HCT116 (cell line): ENCODE data around the gene KIAA0319L. TPM values are rescaled to one million over a fixed set of nuclear protein-coding genes. Genes with fewer than 3 reads are reported as not detected.

Experiments
- ATAC-seq: fragments of 200-7000 bp; cut with Tn5 transposase; 2 replicates; pipeline ENCODE4 v1.9.1; 2020; ENCODE audit warnings: mild to moderate bottlenecking, moderate library complexity
- BruUV-seq: library from RNA; stranded (reverse); fragments of 400-500 nt; replicated peaks from 2 replicates; lab custom pipeline; 2021; lab: Mats Ljungman, UMichigan
- CTCF ChIA-PET: fragments of 300-600 bp; sonication (Branson Sonifier 250); formaldehyde crosslinking; loops from one replicate; lab custom pipeline; 2021; ENCODE audit warnings: antibody characterized with exemption; lab: Charles Lee
- POLR2A ChIA-PET: fragments of 300-600, 350-600 bp; sonication (Branson Sonifier 250); formaldehyde crosslinking; loops from one replicate; lab custom pipeline; 2021; ENCODE audit warnings: antibody characterized with exemption; lab: Charles Lee
- RAD21 ChIA-PET, 2 experiments: fragments of 300-600 bp; sonication (Branson Sonifier 250); formaldehyde crosslinking; loops; one replicate each; lab custom pipeline; 2023; ENCODE audit warnings: low total read pairs in 2 of 2; ENCODE audit not compliant: uncharacterized antibody in 2 of 2, unreplicated experiment in 2 of 2, low non-redundant PET in 1 of 2; lab: Charles Lee
- DNase-seq: peaks from one replicate; pipeline ENCODE4 v3.0.0-alpha.2; 2010; ENCODE audit warnings: low read depth, low spot score
- H2AFZ ChIP-seq: fragments of 200-600 bp; shearing (Covaris generic), sonication (generic); 2 replicates; pipeline ENCODE4 v1.6.1; 2017; ENCODE audit warnings: low read depth, mixed run types, mixed read lengths, antibody characterized with exemption, low read length; ENCODE audit not compliant: poor library complexity, severe bottlenecking
- H3K27ac ChIP-seq: 2 replicates; pipeline ENCODE4 v1.5.1; 2012; ENCODE audit warnings: low read depth, low read length
- H3K27me3 ChIP-seq: fragments of 200-600 bp; sonication (generic); 2 replicates; pipeline ENCODE4 v1.6.1; 2016; ENCODE audit warnings: mixed run types, low read length, mixed read lengths; ENCODE audit not compliant: insufficient read depth
- H3K36me3 ChIP-seq, 2 experiments: fragments of 200-500 bp in 1 of 2; fragments of 200-600 bp in 1 of 2; sonication (Bioruptor generic) in 1 of 2; sonication (generic) in 1 of 2; 2 replicates each; pipeline versions ENCODE4 v1.5.1 to v1.6.1; 2014 to 2016; ENCODE audit warnings: low read length in 2 of 2, inconsistent platforms in 1 of 2, mixed read lengths in 1 of 2, mixed run types in 1 of 2; ENCODE audit not compliant: insufficient read depth in 2 of 2, control insufficient read depth in 1 of 2
- H3K4me1 ChIP-seq, 2 experiments: fragments of 200-600 bp in 1 of 2; sonication (generic) in 1 of 2; 2 replicates each; pipeline versions ENCODE4 v1.5.1 to v1.6.1; 2012 to 2017; ENCODE audit warnings: low read length in 2 of 2, inconsistent platforms in 1 of 2, mild to moderate bottlenecking in 1 of 2, mixed read lengths in 1 of 2, mixed run types in 1 of 2, moderate library complexity in 1 of 2; ENCODE audit not compliant: insufficient read depth in 2 of 2, control insufficient read depth in 1 of 2
- H3K4me2 ChIP-seq: fragments of 200-600 bp; sonication (generic); 2 replicates; pipeline ENCODE4 v1.6.1; 2017; ENCODE audit warnings: mixed run types, low read length, mixed read lengths
- H3K4me3 ChIP-seq, 2 experiments: fragments of 200-600 bp in 1 of 2; sonication (generic) in 1 of 2; replicated peaks in 1 of 2; 2 replicates each; pipeline ENCODE4 v1.5.1; 2011 to 2016; ENCODE audit warnings: low read length in 2 of 2, control low read depth in 1 of 2, low read depth in 1 of 2, mild to moderate bottlenecking in 1 of 2, mixed read lengths in 1 of 2, mixed run types in 1 of 2
- H3K79me2 ChIP-seq: fragments of 200-600 bp; sonication (generic); 2 replicates; pipeline ENCODE4 v1.6.1; 2017; ENCODE audit warnings: mild to moderate bottlenecking, mixed run types, low read length, moderate library complexity, mixed read lengths; ENCODE audit not compliant: insufficient read depth
- H3K9ac ChIP-seq: fragments of 200-600 bp; sonication (generic); 2 replicates; pipeline ENCODE4 v1.6.1; 2016; ENCODE audit warnings: low read length, mixed read lengths
- H3K9me2 ChIP-seq: fragments of 200-600 bp; sonication (generic), shearing (Covaris generic); 2 replicates; pipeline ENCODE4 v1.6.1; 2017; ENCODE audit warnings: mixed run types, mild to moderate bottlenecking, moderate library complexity; ENCODE audit not compliant: insufficient read depth
- H3K9me3 ChIP-seq, 2 experiments: fragments of 200-500 bp in 1 of 2; fragments of 200-600 bp in 1 of 2; sonication (Bioruptor generic) in 1 of 2; sonication (generic) in 1 of 2; 2 replicates each; pipeline ENCODE4 v1.6.1; 2014 to 2017; ENCODE audit warnings: low read length in 2 of 2, mixed read lengths in 2 of 2, inconsistent platforms in 1 of 2, low read depth in 1 of 2, mild to moderate bottlenecking in 1 of 2, mixed run types in 1 of 2, moderate library complexity in 1 of 2; ENCODE audit not compliant: control insufficient read depth in 1 of 2, insufficient read depth in 1 of 2
- H4K20me1 ChIP-seq: fragments of 200-600 bp; sonication (generic), shearing (Covaris generic); 2 replicates; pipeline ENCODE4 v1.6.1; 2017; ENCODE audit warnings: mixed run types, mild to moderate bottlenecking, moderate library complexity; ENCODE audit not compliant: insufficient read depth
- ATF3 ChIP-seq: IDR thresholded peaks from 2 replicates; pipeline ENCODE4 v1.6.1; 2012
- CBX3 ChIP-seq: IDR thresholded peaks from 2 replicates; pipeline ENCODE4 v1.6.1; 2012; ENCODE audit warnings: low read depth
- CTCF ChIP-seq, 3 experiments: fragments of 200-600 bp in 1 of 3; sonication (generic) in 1 of 3; IDR thresholded peaks in 2 of 3; conservative IDR thresholded peaks in 1 of 3; 2 replicates each; pipeline ENCODE4 v1.5.1; 2012 to 2017; ENCODE audit warnings: low read depth in 2 of 3, low read length in 2 of 3, antibody characterized with exemption in 1 of 3, borderline replicate concordance in 1 of 3, control low read depth in 1 of 3, mild to moderate bottlenecking in 1 of 3, mixed read lengths in 1 of 3, mixed run types in 1 of 3, moderate library complexity in 1 of 3; ENCODE audit not compliant: insufficient read depth in 1 of 3
- EGR1 ChIP-seq: IDR thresholded peaks from 2 replicates; pipeline ENCODE4 v1.6.1; 2012; ENCODE audit warnings: low read depth
- EZH2phosphoT487 ChIP-seq: fragments of 200-600 bp; IDR thresholded peaks from 2 replicates; pipeline ENCODE4 v1.6.1; 2018; ENCODE audit warnings: antibody characterized with exemption, borderline replicate concordance
- RAD21 ChIP-seq: IDR thresholded peaks from 2 replicates; pipeline ENCODE4 v1.6.1; 2012; ENCODE audit warnings: low read depth, mild to moderate bottlenecking
- SIN3A ChIP-seq: IDR thresholded peaks from 2 replicates; pipeline ENCODE4 v1.6.1; 2012; ENCODE audit warnings: low read depth
- TCF7L2 ChIP-seq: IDR thresholded peaks from 2 replicates; pipeline ENCODE4 v1.7.0; 2011; ENCODE audit warnings: borderline replicate concordance, inconsistent platforms; ENCODE audit not compliant: insufficient read depth, insufficient read length; ENCODE audit errors: extremely low read depth
- YY1 ChIP-seq: IDR thresholded peaks from 2 replicates; pipeline ENCODE4 v1.6.1; 2011; ENCODE audit warnings: low read length, low read depth, moderate library complexity, mild to moderate bottlenecking; ENCODE audit not compliant: insufficient replicate concordance; ENCODE audit errors: extremely low read depth
- intact Hi-C: fragments of 100-400 bp; cut with micrococcal nuclease; formaldehyde crosslinking; loops from 2 replicates; pipeline ENCODE4 v1.10.0; 2022
- total RNA-seq: library from RNA; stranded (reverse); gene quantifications from one replicate; pipeline ENCODE4 v1.2.1, GENCODE V29; 2021; ENCODE audit not compliant: unreplicated experiment

KIAA0319L gene
- total RNA-seq, 1 experiment from 2014 or later, result 35.6 TPM

GRCh38 chr1:35481229-35481628, 76.0 kb downstream of the KIAA0319L start:
- TF ChIP-seq EGR1 (no peak), SIN3A (no peak), RAD21 (no peak), CBX3 (no peak), EZH2phosphoT487 (no peak), CTCF (IDR thresholded peaks at IDR 0.05 in 2 of 3, conservative IDR thresholded peaks at IDR 0.05 in 1 of 3; ENCODE audit: borderline replicate concordance in 1 of 3, insufficient read depth in 1 of 3, low read depth in 2 of 3, low read length in 2 of 3) (no peak), YY1 (no peak), ATF3 (no peak), TCF7L2 (no peak)
- Histone ChIP-seq H3K36me3 (no peaks in the 10 kb centered on the region), H3K4me3 (no peak overlapping the region), H4K20me1 (no peaks in the 10 kb centered on the region), H3K79me2 (no peaks in the 10 kb centered on the region), H3K9ac (no peak overlapping the region), H3K27me3 (no peaks in the 10 kb centered on the region), H3K27ac (no peak overlapping the region), H2AFZ (no peak overlapping the region), H3K9me2 (no peaks in the 10 kb centered on the region), H3K4me1 (no peaks in the 10 kb centered on the region), H3K4me2 (no peak overlapping the region), H3K9me3 (no peaks in the 10 kb centered on the region)
- no TSS peak for BruUV-seq
- RAD21 ChIA-PET, result no interaction called here
- no peak for ATAC-seq
- DNase-seq, result no peak
- intact Hi-C loops, result no loop called here
- CTCF ChIA-PET, result no interaction called here
- POLR2A ChIA-PET, result no interaction called here
